ENCODE data around the gene PCSK6. TPM values are rescaled to one million over a fixed set of nuclear protein-coding genes. Genes with fewer than 3 reads are reported as not detected.

The PCSK6 gene
- total and polyA plus RNA-seq, 7 experiments from 2014 or later: 0.12 to 3.0 (median 0.70) TPM; not detected in 1

GRCh38 chr15:101368861-101369642 is 120.5 kb downstream of the PCSK6 start:
- DNase-seq (no peak), ATAC-seq (no peak)
- Mint-ChIP-seq H3K4me1 (peaks cover 0 to 7% (median 0%) of the 10 kb centered on the region in 7 donors), H3K27me3 (peaks cover 12 to 21% (median 20%) of the 10 kb centered on the region in 5 donors), H3K36me3 (peaks cover 0 to 2% (median 0%) of the 10 kb centered on the region in 5 donors), H3K4me3 (no peak overlapping the region), H3K9me3 (peaks cover 0 to 13% (median 3%) of the 10 kb centered on the region in 11 donors), H3K27ac (no peak overlapping the region)
- ChIA-PET CTCF (interaction anchor here (0.6 kb wide), 1 partner anchor 17 kb away, joined by 3 read pairs; no protein-coding TSS in a partner anchor), POLR2A (no interaction called here)
- no peaks in the 10 kb centered on the region for H3K36me3 ChIP-seq (ENCODE audit: control insufficient read depth in 2 of 3, insufficient read depth in 3 of 3, low read length in 3 of 3)
- no peak overlapping the region for H3K27ac ChIP-seq (ENCODE audit: low read depth, low read length)
- no peak overlapping the region for H3K4me3 ChIP-seq (ENCODE audit: low read length)
- H3K9me3 ChIP-seq (ENCODE audit: control insufficient read depth in 2 of 3, low read length in 3 of 3): no peaks in the 10 kb centered on the region
- no peaks in the 10 kb centered on the region for H3K4me1 ChIP-seq (ENCODE audit: control insufficient read depth in 2 of 2, insufficient read depth in 2 of 2, low read length in 2 of 2)
- intact Hi-C loops (cut with micrococcal nuclease): no loop called here
- no peaks in the 10 kb centered on the region for H3K27me3 ChIP-seq (ENCODE audit: control insufficient read depth in 2 of 2, insufficient read depth in 2 of 2, low read length in 2 of 2)

- Histone ChIP-seq H3K9me3 (ENCODE audit: control insufficient read depth in 2 of 3, low read length in 3 of 3) (no peaks in the 10 kb centered on the region), H3K36me3 (ENCODE audit: control insufficient read depth in 2 of 3, insufficient read depth in 3 of 3, low read length in 3 of 3) (no peaks in the 10 kb centered on the region), H3K4me3 (ENCODE audit: low read length) (no peak overlapping the region), H3K27ac (ENCODE audit: low read depth, low read length) (no peak overlapping the region), H3K27me3 (ENCODE audit: control insufficient read depth in 2 of 2, insufficient read depth in 2 of 2, low read length in 2 of 2) (no peaks in the 10 kb centered on the region), H3K4me1 (ENCODE audit: control insufficient read depth in 2 of 2, insufficient read depth in 2 of 2, low read length in 2 of 2) (no peaks in the 10 kb centered on the region)
- DNase-seq: no peak
- Mint-ChIP-seq H3K4me1 (peaks cover 0 to 2% (median 0%) of the 10 kb centered on the region in 7 donors), H3K27ac (no peak overlapping the region), H3K4me3 (no peak overlapping the region), H3K36me3 (peaks cover 0 to 4% (median 0%) of the 10 kb centered on the region in 5 donors), H3K27me3 (peaks cover 10 to 23% (median 17%) of the 10 kb centered on the region in 5 donors), H3K9me3 (peaks cover 0 to 13% (median 3%) of the 10 kb centered on the region in 11 donors)
- ChIA-PET CTCF (no interaction called here), POLR2A (no interaction called here)
- no peak for ATAC-seq
- intact Hi-C loops (cut with micrococcal nuclease): no loop called here
Observed at GRCh38 chr15:101368086-101368780, 121.3 kb downstream of the PCSK6 start.

GRCh38 chr15:101366853-101367252 is 122.7 kb downstream of the PCSK6 start:
- peaks cover 0 to 2% (median 0%) of the 10 kb centered on the region in 7 donors for H3K4me1 Mint-ChIP-seq
- H3K27me3 Mint-ChIP-seq: peaks cover 4 to 24% (median 17%) of the 10 kb centered on the region in 5 donors
- H3K9me3 Mint-ChIP-seq: peaks cover 0 to 13% (median 3%) of the 10 kb centered on the region in 11 donors
- POLR2A ChIA-PET: no interaction called here
- ATAC-seq (no peak), DNase-seq (no peak)
- H3K27ac Mint-ChIP-seq: no peak overlapping the region
- Histone ChIP-seq H3K36me3 (ENCODE audit: control insufficient read depth in 2 of 3, insufficient read depth in 3 of 3, low read length in 3 of 3) (no peaks in the 10 kb centered on the region), H3K4me1 (ENCODE audit: control insufficient read depth in 2 of 2, insufficient read depth in 2 of 2, low read length in 2 of 2) (no peaks in the 10 kb centered on the region), H3K4me3 (ENCODE audit: low read length) (no peak overlapping the region), H3K27me3 (ENCODE audit: control insufficient read depth in 2 of 2, insufficient read depth in 2 of 2, low read length in 2 of 2) (no peaks in the 10 kb centered on the region), H3K27ac (ENCODE audit: low read depth, low read length) (no peak overlapping the region), H3K9me3 (ENCODE audit: control insufficient read depth in 2 of 3, low read length in 3 of 3) (no peaks in the 10 kb centered on the region)
- H3K36me3 Mint-ChIP-seq: peaks cover 0 to 8% (median 0%) of the 10 kb centered on the region in 5 donors
- H3K4me3 Mint-ChIP-seq: no peak overlapping the region
- intact Hi-C loops (cut with micrococcal nuclease): no loop called here
- CTCF ChIA-PET: no interaction called here

GRCh38 chr15:101362986-101363566 is 126.4 kb downstream of the PCSK6 start:
- ATAC-seq (no peak), DNase-seq (no peak)
- Histone ChIP-seq H3K9me3 (ENCODE audit: control insufficient read depth in 2 of 3, low read length in 3 of 3) (no peaks in the 10 kb centered on the region), H3K4me1 (ENCODE audit: control insufficient read depth in 2 of 2, insufficient read depth in 2 of 2, low read length in 2 of 2) (no peaks in the 10 kb centered on the region), H3K4me3 (ENCODE audit: low read length) (no peak overlapping the region), H3K27ac (ENCODE audit: low read depth, low read length) (no peak overlapping the region), H3K27me3 (ENCODE audit: control insufficient read depth in 2 of 2, insufficient read depth in 2 of 2, low read length in 2 of 2) (no peaks in the 10 kb centered on the region), H3K36me3 (ENCODE audit: control insufficient read depth in 2 of 3, insufficient read depth in 3 of 3, low read length in 3 of 3) (no peaks in the 10 kb centered on the region)
- ChIA-PET POLR2A (no interaction called here), CTCF (interaction anchor here (0.5 to 0.6 kb wide), 2 partner anchors 67 to 365 kb away, joined by 3 read pairs; no protein-coding TSS in a partner anchor)
- Mint-ChIP-seq H3K27me3 (peaks cover 4 to 18% (median 16%) of the 10 kb centered on the region in 5 donors), H3K9me3 (peaks cover 0 to 13% (median 3%) of the 10 kb centered on the region in 11 donors), H3K4me3 (no peak overlapping the region), H3K27ac (no peak overlapping the region), H3K36me3 (peaks cover 0 to 8% (median 0%) of the 10 kb centered on the region in 5 donors), H3K4me1 (peaks cover 0 to 7% (median 0%) of the 10 kb centered on the region in 7 donors)
- intact Hi-C loops (cut with micrococcal nuclease): no loop called here

- H3K9me3 Mint-ChIP-seq: peaks cover 0 to 13% (median 3%) of the 10 kb centered on the region in 11 donors
- ChIA-PET POLR2A (interaction anchor here (0.6 kb wide), 1 partner anchor 484 kb away, joined by 5 read pairs; no protein-coding TSS in a partner anchor), CTCF (interaction anchor here (0.5 kb wide), 1 partner anchor 365 kb away, joined by 3 read pairs; no protein-coding TSS in a partner anchor)
- peaks cover 0 to 8% (median 0%) of the 10 kb centered on the region in 5 donors for H3K36me3 Mint-ChIP-seq
- ATAC-seq: no peak
- Histone ChIP-seq H3K4me1 (ENCODE audit: control insufficient read depth in 2 of 2, insufficient read depth in 2 of 2, low read length in 2 of 2) (no peaks in the 10 kb centered on the region), H3K4me3 (ENCODE audit: low read length) (no peak overlapping the region), H3K36me3 (ENCODE audit: control insufficient read depth in 2 of 3, insufficient read depth in 3 of 3, low read length in 3 of 3) (no peaks in the 10 kb centered on the region), H3K27ac (ENCODE audit: low read depth, low read length) (no peak overlapping the region), H3K9me3 (ENCODE audit: control insufficient read depth in 2 of 3, low read length in 3 of 3) (no peaks in the 10 kb centered on the region), H3K27me3 (ENCODE audit: control insufficient read depth in 2 of 2, insufficient read depth in 2 of 2, low read length in 2 of 2) (no peaks in the 10 kb centered on the region)
- H3K27me3 Mint-ChIP-seq: peaks cover 4 to 18% (median 16%) of the 10 kb centered on the region in 5 donors
- peaks cover 0 to 7% (median 0%) of the 10 kb centered on the region in 7 donors for H3K4me1 Mint-ChIP-seq
- H3K27ac Mint-ChIP-seq: no peak overlapping the region
- intact Hi-C loops (cut with micrococcal nuclease): no loop called here
- H3K4me3 Mint-ChIP-seq: no peak overlapping the region
- DNase-seq: no peak
Observed at GRCh38 chr15:101362359-101362758, 127.1 kb downstream of the PCSK6 start.

GRCh38 chr15:101361418-101361817 is 128.1 kb downstream of the PCSK6 start:
- Mint-ChIP-seq H3K9me3 (peaks cover 0 to 13% (median 3%) of the 10 kb centered on the region in 11 donors), H3K27me3 (peaks cover 4 to 18% (median 16%) of the 10 kb centered on the region in 5 donors), H3K4me1 (peaks cover 0 to 7% (median 0%) of the 10 kb centered on the region in 7 donors), H3K4me3 (no peak overlapping the region), H3K27ac (no peak overlapping the region), H3K36me3 (peaks cover 0 to 8% (median 0%) of the 10 kb centered on the region in 5 donors)
- no peaks in the 10 kb centered on the region for H3K36me3 ChIP-seq (ENCODE audit: control insufficient read depth in 2 of 3, insufficient read depth in 3 of 3, low read length in 3 of 3)
- H3K4me3 ChIP-seq (ENCODE audit: low read length): no peak overlapping the region
- no peak for DNase-seq
- H3K27ac ChIP-seq (ENCODE audit: low read depth, low read length): no peak overlapping the region
- intact Hi-C loops (cut with micrococcal nuclease): no loop called here
- CTCF ChIA-PET: interaction anchor here (0.6 kb wide), 1 partner anchor 679 kb away, joined by 3 read pairs; no protein-coding TSS in a partner anchor
- no peaks in the 10 kb centered on the region for H3K27me3 ChIP-seq (ENCODE audit: control insufficient read depth in 2 of 2, insufficient read depth in 2 of 2, low read length in 2 of 2)
- POLR2A ChIA-PET: no interaction called here
- ATAC-seq: no peak
- no peaks in the 10 kb centered on the region for H3K9me3 ChIP-seq (ENCODE audit: control insufficient read depth in 2 of 3, low read length in 3 of 3)
- H3K4me1 ChIP-seq (ENCODE audit: control insufficient read depth in 2 of 2, insufficient read depth in 2 of 2, low read length in 2 of 2): no peaks in the 10 kb centered on the region

All from naive thymus-derived CD4-positive, alpha-beta T cell (primary cell).